Measurements from ENCODE around the gene TPD52L3.

TPD52L3 gene

DNA sequence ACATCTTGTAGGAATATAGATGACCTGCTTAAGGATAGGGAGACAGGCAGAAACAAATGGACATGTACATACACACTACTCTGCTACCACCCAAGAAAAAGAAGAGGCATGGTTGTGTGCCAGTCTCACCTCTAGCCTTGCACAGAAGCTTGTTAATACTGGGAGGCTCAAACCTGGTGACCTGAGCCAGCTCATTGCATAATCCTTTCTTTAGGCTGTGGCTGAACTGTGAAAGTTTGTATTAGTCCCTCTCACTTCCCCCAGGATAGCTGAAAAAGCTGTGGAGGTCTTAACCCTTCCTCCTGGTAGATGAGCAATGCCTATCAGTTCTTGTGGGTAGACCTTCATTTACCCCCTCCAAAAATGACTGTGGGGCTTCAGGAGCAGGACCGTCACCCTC, 28.7 kb downstream of the TPD52L3 start:
- Histone ChIP-seq H4K20me1 (ENCODE audit: insufficient read depth, low read length) (no peaks in the 10 kb centered on the region), H3K9ac (ENCODE audit: low read depth, low read length) (no peak overlapping the region), H2AFZ (ENCODE audit: low read depth, low read length) (no peak overlapping the region), H3K79me2 (ENCODE audit: insufficient read depth, low read length) (no peaks in the 10 kb centered on the region), H3K9me3 (ENCODE audit: insufficient read depth, low read length, severe bottlenecking) (no peaks in the 10 kb centered on the region), H3K4me2 (ENCODE audit: insufficient read depth, low read length) (no peak overlapping the region), H3K27ac (ENCODE audit: low read length) (no peak overlapping the region), H3K36me3 (ENCODE audit: insufficient read depth, low read length) (no peaks in the 10 kb centered on the region), H3K4me3 (ENCODE audit: low read depth in 1 of 2, low read length in 2 of 2) (no peak overlapping the region), H3K4me1 (ENCODE audit: insufficient read depth, low read length) (no peaks in the 10 kb centered on the region), H3K27me3 (ENCODE audit: insufficient read depth, low read length, poor library complexity) (no peaks in the 10 kb centered on the region)
- DNase-seq = no peak
- ATAC-seq (ENCODE audit: insufficient read depth, low read depth) = no peak
- TF ChIP-seq CTCF (IDR thresholded peaks at IDR 0.05; ENCODE audit: borderline replicate concordance, extremely low read depth, low read length, poor library complexity, severe bottlenecking) (no peak), EZH2 (IDR thresholded peaks at IDR 0.05; ENCODE audit: borderline replicate concordance, low read depth, low read length, severe bottlenecking) (no peak)

DNA sequence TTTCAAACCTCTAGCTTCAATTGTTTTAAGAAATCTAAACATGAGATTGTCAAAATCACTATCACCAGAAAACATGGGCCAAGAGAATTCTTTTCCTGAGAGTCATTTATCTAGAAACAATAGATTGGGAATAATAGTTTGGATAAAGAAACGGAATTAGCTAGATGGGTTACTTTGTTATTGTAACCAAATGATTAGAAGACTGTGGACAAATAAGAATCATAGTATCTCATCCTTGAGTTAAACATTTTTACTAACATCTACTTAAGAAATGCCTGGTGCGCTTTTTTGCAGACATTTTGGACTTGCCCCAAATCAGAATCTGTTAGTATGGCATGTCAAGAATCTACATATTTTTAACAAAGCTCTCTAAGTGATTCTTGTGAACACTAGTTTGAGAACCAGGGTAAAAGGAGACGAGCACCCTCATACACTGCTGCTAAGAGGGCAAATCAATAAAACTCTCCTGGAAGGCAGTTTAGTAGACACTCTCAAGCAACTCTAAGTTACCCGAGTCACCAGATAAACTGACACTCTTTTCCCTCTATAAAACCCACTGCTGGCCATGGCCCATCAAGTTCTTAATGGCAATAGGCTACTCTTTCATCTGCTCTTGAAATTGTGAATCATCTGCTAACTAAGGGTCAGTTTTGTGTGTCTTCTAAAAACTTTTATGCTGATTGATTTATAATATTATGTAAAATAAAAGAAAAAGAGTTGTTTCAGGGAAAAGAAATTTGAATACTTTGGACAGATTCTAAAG, 39.1 kb downstream of the TPD52L3 start:
- H3K9me3 ChIP-seq (ENCODE audit: insufficient read depth, low read length, severe bottlenecking) = peaks cover 6% of the 10 kb centered on the region
- H3K27ac ChIP-seq (ENCODE audit: low read length) = no peak overlapping the region
- TF ChIP-seq EZH2 (IDR thresholded peaks at IDR 0.05; ENCODE audit: borderline replicate concordance, low read depth, low read length, severe bottlenecking) = no peak
- no peak for TF ChIP-seq CTCF (IDR thresholded peaks at IDR 0.05; ENCODE audit: borderline replicate concordance, extremely low read depth, low read length, poor library complexity, severe bottlenecking)
- no peak overlapping the region for H2AFZ ChIP-seq (ENCODE audit: low read depth, low read length)
- ATAC-seq (ENCODE audit: insufficient read depth, low read depth) = no peak
- no peaks in the 10 kb centered on the region for H3K79me2 ChIP-seq (ENCODE audit: insufficient read depth, low read length)
- no peak overlapping the region for H3K4me3 ChIP-seq (ENCODE audit: low read depth in 1 of 2, low read length in 2 of 2)
- H4K20me1 ChIP-seq (ENCODE audit: insufficient read depth, low read length) = no peaks in the 10 kb centered on the region
- DNase-seq = no peak
- no peaks in the 10 kb centered on the region for H3K27me3 ChIP-seq (ENCODE audit: insufficient read depth, low read length, poor library complexity)
- H3K4me1 ChIP-seq (ENCODE audit: insufficient read depth, low read length) = no peaks in the 10 kb centered on the region
- H3K9ac ChIP-seq (ENCODE audit: low read depth, low read length) = no peak overlapping the region
- no peak overlapping the region for H3K4me2 ChIP-seq (ENCODE audit: insufficient read depth, low read length)
- no peaks in the 10 kb centered on the region for H3K36me3 ChIP-seq (ENCODE audit: insufficient read depth, low read length)

- H3K4me3 ChIP-seq (ENCODE audit: low read depth in 1 of 2, low read length in 2 of 2) = no peak overlapping the region
- H3K36me3 ChIP-seq (ENCODE audit: insufficient read depth, low read length) = no peaks in the 10 kb centered on the region
- TF ChIP-seq CTCF (IDR thresholded peaks at IDR 0.05; ENCODE audit: borderline replicate concordance, extremely low read depth, low read length, poor library complexity, severe bottlenecking) = no peak
- H3K4me2 ChIP-seq (ENCODE audit: insufficient read depth, low read length) = no peak overlapping the region
- DNase-seq (no peak), ATAC-seq (ENCODE audit: insufficient read depth, low read depth) (no peak)
- no peaks in the 10 kb centered on the region for H4K20me1 ChIP-seq (ENCODE audit: insufficient read depth, low read length)
- no peak overlapping the region for H3K9ac ChIP-seq (ENCODE audit: low read depth, low read length)
- H3K27me3 ChIP-seq (ENCODE audit: insufficient read depth, low read length, poor library complexity) = no peaks in the 10 kb centered on the region
- H3K27ac ChIP-seq (ENCODE audit: low read length) = no peak overlapping the region
- peaks cover 6% of the 10 kb centered on the region for H3K9me3 ChIP-seq (ENCODE audit: insufficient read depth, low read length, severe bottlenecking)
- no peaks in the 10 kb centered on the region for H3K79me2 ChIP-seq (ENCODE audit: insufficient read depth, low read length)
- no peak overlapping the region for H2AFZ ChIP-seq (ENCODE audit: low read depth, low read length)
- no peaks in the 10 kb centered on the region for H3K4me1 ChIP-seq (ENCODE audit: insufficient read depth, low read length)
These were observed 40.7 kb downstream of the TPD52L3 start for GRCh38 chr9:6368831-6369230.
